ENCODE data around the gene SLBP. TPM values are rescaled to one million over a fixed set of nuclear protein-coding genes. Genes with fewer than 3 reads are reported as not detected.

The SLBP gene
- total RNA-seq, 2 donors from 2014 or later = 52.1 to 60.7 TPM

DNA sequence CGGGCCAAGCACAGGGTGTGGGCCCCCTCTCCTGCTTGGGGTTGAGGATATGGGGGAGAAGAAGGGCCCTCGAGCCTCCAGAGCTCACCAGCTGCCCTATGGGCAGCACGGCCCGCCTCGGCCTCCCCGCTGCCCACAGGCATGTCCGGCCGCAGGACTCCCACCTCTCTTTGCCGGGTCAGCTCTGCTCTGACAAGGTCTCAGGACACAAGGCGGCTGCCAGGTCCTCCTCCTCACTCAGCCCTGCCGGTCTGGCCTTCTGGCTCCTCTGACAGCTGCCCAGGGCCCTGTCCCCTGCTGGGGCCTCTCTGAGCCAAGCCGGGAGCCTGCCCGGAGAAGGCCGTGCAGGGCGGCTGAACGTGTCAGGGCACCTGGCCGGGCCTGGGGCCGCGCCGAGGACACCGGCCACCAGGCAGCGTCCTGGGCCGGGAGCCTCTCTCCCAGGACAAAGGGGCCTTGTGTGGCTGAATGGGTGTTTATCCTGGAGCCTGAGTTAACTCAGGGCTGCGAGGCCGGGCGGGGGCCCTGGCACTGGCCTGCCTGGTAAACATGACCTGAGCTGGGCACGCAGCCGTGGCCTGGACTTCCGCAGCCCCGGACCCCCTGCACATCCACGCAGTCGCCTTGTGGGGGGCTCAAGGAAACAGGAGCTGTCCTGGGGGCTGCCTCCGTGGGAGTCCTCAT is 34.9 kb upstream of the SLBP start:
- 90 to 91% methylated on average over 16 to 33 of the region's 33 CpGs for WGBS, 2 experiments (ENCODE audit: insufficient coverage in 1 of 2, insufficient read length in 1 of 2)
- no peaks in the 10 kb centered on the region for H3K27me3 Mint-ChIP-seq (ENCODE audit: insufficient read depth)
- DNase-seq = peak; percentile 59
- peaks cover 20% of the 10 kb centered on the region for H3K36me3 Mint-ChIP-seq (ENCODE audit: low read depth)
- Histone ChIP-seq H3K36me3 (ENCODE audit: control insufficient read depth, insufficient read depth, low read length) (peaks cover 13% of the 10 kb centered on the region), H3K27me3 (ENCODE audit: control insufficient read depth, insufficient read depth, low read length, poor library complexity, severe bottlenecking) (no peaks in the 10 kb centered on the region), H3K9me3 (ENCODE audit: control insufficient read depth, low read length) (no peaks in the 10 kb centered on the region), H3K4me1 (ENCODE audit: control insufficient read depth, insufficient read depth, low read length) (no peaks in the 10 kb centered on the region), H3K9ac (ENCODE audit: extremely low read depth, low read length, poor library complexity, severe bottlenecking) (no peak overlapping the region), H3K27ac (ENCODE audit: low read depth, low read length) (no peak overlapping the region), H3K4me3 (ENCODE audit: low read length) (no peak overlapping the region)
- no peaks in the 10 kb centered on the region for H3K9me3 Mint-ChIP-seq
- no peak overlapping the region for H3K27ac Mint-ChIP-seq
- H3K4me3 Mint-ChIP-seq = no peak overlapping the region
- TF ChIP-seq, protein P1, sequence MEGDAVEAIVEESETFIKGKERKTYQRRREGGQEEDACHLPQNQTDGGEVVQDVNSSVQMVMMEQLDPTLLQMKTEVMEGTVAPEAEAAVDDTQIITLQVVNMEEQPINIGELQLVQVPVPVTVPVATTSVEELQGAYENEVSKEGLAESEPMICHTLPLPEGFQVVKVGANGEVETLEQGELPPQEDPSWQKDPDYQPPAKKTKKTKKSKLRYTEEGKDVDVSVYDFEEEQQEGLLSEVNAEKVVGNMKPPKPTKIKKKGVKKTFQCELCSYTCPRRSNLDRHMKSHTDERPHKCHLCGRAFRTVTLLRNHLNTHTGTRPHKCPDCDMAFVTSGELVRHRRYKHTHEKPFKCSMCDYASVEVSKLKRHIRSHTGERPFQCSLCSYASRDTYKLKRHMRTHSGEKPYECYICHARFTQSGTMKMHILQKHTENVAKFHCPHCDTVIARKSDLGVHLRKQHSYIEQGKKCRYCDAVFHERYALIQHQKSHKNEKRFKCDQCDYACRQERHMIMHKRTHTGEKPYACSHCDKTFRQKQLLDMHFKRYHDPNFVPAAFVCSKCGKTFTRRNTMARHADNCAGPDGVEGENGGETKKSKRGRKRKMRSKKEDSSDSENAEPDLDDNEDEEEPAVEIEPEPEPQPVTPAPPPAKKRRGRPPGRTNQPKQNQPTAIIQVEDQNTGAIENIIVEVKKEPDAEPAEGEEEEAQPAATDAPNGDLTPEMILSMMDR (conservative IDR thresholded peaks at IDR 0.05) = no peak
- H3K4me1 Mint-ChIP-seq = no peaks in the 10 kb centered on the region

DNA sequence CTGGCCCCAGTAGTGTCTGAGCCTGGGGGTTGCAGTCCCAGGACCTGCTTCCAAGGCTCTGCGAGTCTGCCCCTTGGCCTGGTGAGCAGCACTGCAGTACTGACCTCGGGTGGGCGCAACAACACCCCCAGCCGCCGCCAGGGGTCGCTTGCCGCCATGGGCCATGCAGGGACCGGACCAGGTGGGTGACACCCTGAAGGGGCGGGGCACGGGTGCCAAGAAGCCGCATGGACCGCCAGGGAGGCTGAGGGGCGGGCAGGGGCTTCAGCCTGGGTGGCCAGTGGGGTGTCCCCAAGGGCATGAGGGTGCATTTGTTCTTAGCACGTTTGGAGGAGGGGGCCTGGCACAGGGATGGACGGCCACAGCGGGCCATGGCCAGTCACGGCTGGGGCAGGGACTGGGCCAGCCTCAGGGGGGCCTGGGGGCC is 34.2 kb upstream of the SLBP start:
- Mint-ChIP-seq H3K36me3 (ENCODE audit: low read depth) (peaks cover 27% of the 10 kb centered on the region), H3K27me3 (ENCODE audit: insufficient read depth) (no peaks in the 10 kb centered on the region), H3K27ac (no peak overlapping the region), H3K4me3 (no peak overlapping the region), H3K4me1 (no peaks in the 10 kb centered on the region), H3K9me3 (no peaks in the 10 kb centered on the region)
- Histone ChIP-seq H3K9me3 (ENCODE audit: control insufficient read depth, low read length) (no peaks in the 10 kb centered on the region), H3K4me3 (ENCODE audit: low read length) (no peak overlapping the region), H3K4me1 (ENCODE audit: control insufficient read depth, insufficient read depth, low read length) (no peaks in the 10 kb centered on the region), H3K36me3 (ENCODE audit: control insufficient read depth, insufficient read depth, low read length) (peaks cover 20% of the 10 kb centered on the region), H3K27me3 (ENCODE audit: control insufficient read depth, insufficient read depth, low read length, poor library complexity, severe bottlenecking) (no peaks in the 10 kb centered on the region), H3K9ac (ENCODE audit: extremely low read depth, low read length, poor library complexity, severe bottlenecking) (no peak overlapping the region), H3K27ac (ENCODE audit: low read depth, low read length) (no peak overlapping the region)
- peak; percentile 99 for DNase-seq
- whole genome bisulfite sequencing, 2 experiments (ENCODE audit: insufficient coverage in 1 of 2, insufficient read length in 1 of 2) = 12 to 32% methylated on average over 5 to 17 of the region's 17 CpGs
- TF ChIP-seq, protein P1 (conservative IDR thresholded peaks at IDR 0.05) = peak; percentile 99

DNA sequence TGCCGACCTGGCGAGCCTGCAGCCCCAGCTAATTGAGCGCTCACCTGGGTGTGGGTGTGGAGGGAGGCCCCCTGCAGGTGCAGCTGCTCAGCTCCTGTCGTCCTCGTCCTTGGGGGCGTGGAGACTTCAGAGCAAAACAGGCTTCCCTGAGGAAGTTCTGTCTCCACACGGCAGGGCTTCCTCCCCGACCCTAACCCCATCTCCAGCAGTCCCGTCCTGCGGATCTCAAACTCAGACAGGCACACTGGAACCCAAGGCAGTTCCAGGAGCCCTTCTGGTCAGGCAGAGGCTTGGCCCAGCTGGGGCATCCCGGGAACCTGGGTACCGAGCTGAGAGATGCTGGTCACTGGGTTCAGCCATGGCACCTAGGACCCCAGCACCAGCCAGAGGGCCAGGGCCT is 33.6 kb upstream of the SLBP start:
- H3K27ac Mint-ChIP-seq = no peak overlapping the region
- 85 to 88% methylated on average over 11 to 12 of the region's 12 CpGs for WGBS, 2 experiments (ENCODE audit: insufficient coverage in 1 of 2, insufficient read length in 1 of 2)
- no peak overlapping the region for H3K4me3 ChIP-seq (ENCODE audit: low read length)
- no peak overlapping the region for H3K4me3 Mint-ChIP-seq
- H3K9me3 ChIP-seq (ENCODE audit: control insufficient read depth, low read length) = no peaks in the 10 kb centered on the region
- H3K9ac ChIP-seq (ENCODE audit: extremely low read depth, low read length, poor library complexity, severe bottlenecking) = no peak overlapping the region
- peaks cover 32% of the 10 kb centered on the region for H3K36me3 Mint-ChIP-seq (ENCODE audit: low read depth)
- no peaks in the 10 kb centered on the region for H3K27me3 ChIP-seq (ENCODE audit: control insufficient read depth, insufficient read depth, low read length, poor library complexity, severe bottlenecking)
- TF ChIP-seq, protein P1 (conservative IDR thresholded peaks at IDR 0.05) = no peak
- no peak overlapping the region for H3K27ac ChIP-seq (ENCODE audit: low read depth, low read length)
- H3K9me3 Mint-ChIP-seq = no peaks in the 10 kb centered on the region
- peaks cover 26% of the 10 kb centered on the region for H3K36me3 ChIP-seq (ENCODE audit: control insufficient read depth, insufficient read depth, low read length)
- DNase-seq = no peak
- H3K27me3 Mint-ChIP-seq (ENCODE audit: insufficient read depth) = no peaks in the 10 kb centered on the region
- no peaks in the 10 kb centered on the region for H3K4me1 Mint-ChIP-seq
- H3K4me1 ChIP-seq (ENCODE audit: control insufficient read depth, insufficient read depth, low read length) = no peaks in the 10 kb centered on the region
